Panc1 (cell line): ENCODE measurements around the gene ELFN2.

Experiments
- POLR2AphosphoS5 ChIP-seq: IDR thresholded peaks from 2 replicates; pipeline ENCODE4 v1.6.1; 2012; ENCODE audit warnings: mild to moderate bottlenecking, low read depth, low read length, moderate library complexity
- REST ChIP-seq, 2 experiments: IDR thresholded peaks; 2 replicates each; pipeline ENCODE4 v1.6.1; 2011 to 2012; ENCODE audit warnings: low read depth in 2 of 2, control low read depth in 1 of 2, low read length in 1 of 2, mild to moderate bottlenecking in 1 of 2, moderate library complexity in 1 of 2; ENCODE audit not compliant: insufficient read depth in 1 of 2
- TCF7L2 ChIP-seq: IDR thresholded peaks from 2 replicates; pipeline ENCODE4 v1.6.1; 2011; ENCODE audit warnings: mild to moderate bottlenecking, low read depth, low read length, inconsistent platforms
- TF ChIP-seq, protein P1 (sequence below): fragments of 450-650 bp; IDR thresholded peaks from 2 replicates; pipeline ENCODE4 v1.5.1; 2017; ENCODE audit warnings: mild to moderate bottlenecking

DNA sequence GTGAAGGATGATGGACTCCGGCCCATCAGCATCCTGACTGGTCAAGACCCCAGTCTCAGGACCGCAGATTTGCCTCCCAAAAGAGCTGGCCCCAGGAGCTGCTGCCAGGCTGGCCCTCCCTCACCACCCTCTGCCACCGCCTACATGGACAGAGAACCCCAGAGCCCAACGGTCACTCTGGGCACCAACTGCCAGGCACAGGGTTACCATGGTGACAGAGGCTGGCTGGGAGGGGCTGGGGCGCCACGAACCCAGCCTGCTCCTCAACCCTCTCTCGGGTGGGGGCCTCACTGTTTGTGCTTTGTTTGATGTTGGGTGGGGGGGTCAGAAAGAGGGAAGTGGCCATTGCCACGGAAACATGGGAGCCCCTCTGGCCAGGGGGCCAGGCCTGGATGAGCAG is 55.8 kb downstream of the ELFN2 start:
- TF ChIP-seq, protein P1, sequence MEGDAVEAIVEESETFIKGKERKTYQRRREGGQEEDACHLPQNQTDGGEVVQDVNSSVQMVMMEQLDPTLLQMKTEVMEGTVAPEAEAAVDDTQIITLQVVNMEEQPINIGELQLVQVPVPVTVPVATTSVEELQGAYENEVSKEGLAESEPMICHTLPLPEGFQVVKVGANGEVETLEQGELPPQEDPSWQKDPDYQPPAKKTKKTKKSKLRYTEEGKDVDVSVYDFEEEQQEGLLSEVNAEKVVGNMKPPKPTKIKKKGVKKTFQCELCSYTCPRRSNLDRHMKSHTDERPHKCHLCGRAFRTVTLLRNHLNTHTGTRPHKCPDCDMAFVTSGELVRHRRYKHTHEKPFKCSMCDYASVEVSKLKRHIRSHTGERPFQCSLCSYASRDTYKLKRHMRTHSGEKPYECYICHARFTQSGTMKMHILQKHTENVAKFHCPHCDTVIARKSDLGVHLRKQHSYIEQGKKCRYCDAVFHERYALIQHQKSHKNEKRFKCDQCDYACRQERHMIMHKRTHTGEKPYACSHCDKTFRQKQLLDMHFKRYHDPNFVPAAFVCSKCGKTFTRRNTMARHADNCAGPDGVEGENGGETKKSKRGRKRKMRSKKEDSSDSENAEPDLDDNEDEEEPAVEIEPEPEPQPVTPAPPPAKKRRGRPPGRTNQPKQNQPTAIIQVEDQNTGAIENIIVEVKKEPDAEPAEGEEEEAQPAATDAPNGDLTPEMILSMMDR = no peak
- TF ChIP-seq REST (IDR thresholded peaks at IDR 0.05; ENCODE audit: insufficient read depth in 1 of 2, low read depth in 2 of 2, low read length in 1 of 2) = no peak
- TF ChIP-seq POLR2AphosphoS5 = no peak
- TF ChIP-seq TCF7L2 = no peak
